Activated CD4-positive, CD25-positive, alpha-beta regulatory T cell treated with anti-CD3 and anti-CD28 coated beads, Interleukin-2, amount 50 U/mL, for 16 hours (primary cell): ENCODE measurements around the gene KISS1.

Experiments
- DNase-seq: peaks from one replicate; pipeline ENCODE4 v3.0.0-alpha.2; 2020; ENCODE audit warnings: low read depth, low spot score

Gene KISS1

GRCh38 chr1:204141131-204141530 lies 55.2 kb downstream of the KISS1 start:
- DNase-seq = no peak
